TTC549 (cell line): ENCODE data around the gene CDKN2B.
"Not testable (repeated sequence)": the region's sequence is repeated elsewhere in the genome, so short reads cannot be mapped to it uniquely, and the experiment has no call there.

ENCODE experiments used
- FAIRE-seq: peaks from 2 replicates; lab custom pipeline; 2012; peaks lifted over from hg19 to GRCh38; lab: Jason Lieb, UNC

CDKN2B gene

GRCh38 chr9:21968331-21969010 is 40.6 kb downstream of the CDKN2B start:
- FAIRE-seq = no peak

GRCh38 chr9:21967702-21968101 is 41.4 kb downstream of the CDKN2B start:
- no peak for FAIRE-seq

GRCh38 chr9:21967169-21967568 is 41.9 kb downstream of the CDKN2B start:
- FAIRE-seq = no peak

- FAIRE-seq = no peak
Observed at GRCh38 chr9:21966140-21966851, 42.8 kb downstream of the CDKN2B start.

GRCh38 chr9:21965401-21965951 is 43.6 kb downstream of the CDKN2B start:
- no peak for FAIRE-seq

- FAIRE-seq = no peak
Observed at GRCh38 chr9:21964925-21965385, 44.1 kb downstream of the CDKN2B start.

- FAIRE-seq = no peak
Observed at GRCh38 chr9:21961569-21961968, 47.5 kb downstream of the CDKN2B start.

GRCh38 chr9:21959268-21959667 is 49.8 kb downstream of the CDKN2B start:
- FAIRE-seq = not testable (repeated sequence)

- FAIRE-seq = no peak
Observed at GRCh38 chr9:21958833-21959232, 50.3 kb downstream of the CDKN2B start.
